ENCODE measurements around the gene B4GALT1. TPM values are rescaled to one million over a fixed set of nuclear protein-coding genes. Genes with fewer than 3 reads are reported as not detected.

The B4GALT1 gene
- total and polyA plus RNA-seq, 2 of the 8 experiments (the other 6 are each of a cell fraction or from before 2014, with no cell fraction given), result 12.8 to 18.2 TPM

GRCh38 chr9:33161011-33161588 lies 6.0 kb downstream of the B4GALT1 start:
- H3K23me2 ChIP-seq (ENCODE audit: low read depth, low read length), result peaks cover under 1% of the 10 kb centered on the region; the same call in 1 of the 2 replicates
- WGBS, 2 experiments (ENCODE audit: extremely low coverage in 1 of 2, insufficient coverage in 1 of 2, insufficient read length in 1 of 2, insufficient replicate concordance in 2 of 2, low coverage in 1 of 2, low lambda C conversion rate in 2 of 2, missing lambda C conversion rate in 1 of 2), result 87% methylated on average over 5 of the region's 6 CpGs; no CpG with 5 or more reads in 1 of the 2 experiments
- TF ChIP-seq POLR2AphosphoS5 (IDR thresholded peaks at IDR 0.05; ENCODE audit: low read depth, low read length), result peak; percentile 44; the same call in 1 of the 2 replicates
- TF ChIP-seq CTBP2 (IDR thresholded peaks at IDR 0.05; ENCODE audit: borderline replicate concordance, insufficient read depth, insufficient read length, low read length), result no peak
- no peak overlapping the region for H3K27ac ChIP-seq (ENCODE audit: low read depth, low read length)
- H3K4me3 ChIP-seq (ENCODE audit: extremely low read depth in 1 of 4, insufficient read depth in 2 of 4, low read depth in 3 of 4, low read length in 4 of 4), result no peak overlapping the region
- H3K27me3 ChIP-seq (replicated peaks in 1 of 4; ENCODE audit: control insufficient read depth in 3 of 4, extremely low read depth in 1 of 4, insufficient read depth in 3 of 4, low read length in 3 of 4), result no peaks in the 10 kb centered on the region; a peak in 3 of 7 replicates
- H2AK5ac ChIP-seq (ENCODE audit: low read depth, low read length), result no peak overlapping the region
- H4K20me1 ChIP-seq (replicated peaks in 1 of 2; ENCODE audit: control insufficient read depth in 1 of 2, insufficient read depth in 2 of 2, low read length in 2 of 2), result peaks cover 0 to 7% of the 10 kb centered on the region in 2 experiments
- H2AFZ ChIP-seq (ENCODE audit: low read length), result no peak overlapping the region
- no peak overlapping the region for H4K5ac ChIP-seq (ENCODE audit: insufficient read length, low read depth, low read length)
- H4K8ac ChIP-seq (ENCODE audit: extremely low read depth, insufficient read depth, low read length), result no peak overlapping the region
- peaks cover 3% of the 10 kb centered on the region; the same call in 1 of the 2 replicates for H3K79me1 ChIP-seq (ENCODE audit: low read depth, low read length)
- H3K4ac ChIP-seq (replicated peaks; ENCODE audit: insufficient read length, low read depth, low read length), result no peak overlapping the region
- H3K36me3 ChIP-seq (ENCODE audit: control insufficient read depth in 2 of 4, insufficient read depth in 4 of 4, low read length in 3 of 4), result no peaks in the 10 kb centered on the region
- H4K91ac ChIP-seq (replicated peaks; ENCODE audit: insufficient read length, low read length), result no peak overlapping the region
- no peak overlapping the region for H3K9ac ChIP-seq (replicated peaks in 1 of 4; ENCODE audit: extremely low read depth in 1 of 4, low read depth in 3 of 4, low read length in 3 of 4)
- peaks cover 0 to 12% of the 10 kb centered on the region in 2 experiments; a peak in 2 of 4 replicates for H3K79me2 ChIP-seq (ENCODE audit: control insufficient read depth in 1 of 2, insufficient read depth in 2 of 2, low read length in 2 of 2)
- ChIA-PET CTCF (ENCODE audit: partially characterized antibody) (interaction anchor here (1.6 to 2.1 kb wide), 3 partner anchors 10 to 79 kb away, joined by 4 to 8 read pairs (median 7); no protein-coding TSS in a partner anchor), POLR2A (ENCODE audit: partially characterized antibody) (interaction anchor here (1.0 to 2.0 kb wide), 3 partner anchors 85 to 167 kb away, joined by 3 to 7 read pairs (median 3); partner anchors contain the start of genes DNAJA1 and SMU1)
- no peak overlapping the region for H3K18ac ChIP-seq (ENCODE audit: extremely low read depth, low read length)
- no peak for DNase-seq (ENCODE audit: low read depth in 1 of 2, low spot score in 2 of 2)
- no peak overlapping the region for H3K4me2 ChIP-seq (ENCODE audit: insufficient read depth in 1 of 2, low read depth in 2 of 2, low read length in 2 of 2)
- H2BK12ac ChIP-seq (ENCODE audit: low read depth, low read length), result no peak overlapping the region
- no peak for FAIRE-seq
- H2BK120ac ChIP-seq (replicated peaks; ENCODE audit: low read depth, low read length), result no peak overlapping the region
- no peak overlapping the region for H3K14ac ChIP-seq (ENCODE audit: insufficient read length)
- H3K9me3 ChIP-seq (ENCODE audit: insufficient read depth in 2 of 2, low read depth in 1 of 2, low read length in 1 of 2), result no peaks in the 10 kb centered on the region
- H2BK5ac ChIP-seq (ENCODE audit: low read depth, low read length), result no peak overlapping the region
- no peak overlapping the region for H3K56ac ChIP-seq (replicated peaks; ENCODE audit: insufficient read length, low read depth, low read length)
- H3K4me1 ChIP-seq (replicated peaks in 1 of 4; ENCODE audit: control insufficient read depth in 3 of 4, insufficient read depth in 4 of 4, low read length in 3 of 4), result peaks cover 0 to 11% (median 10%) of the 10 kb centered on the region in 4 experiments; a peak in 3 of 7 replicates
- no peak overlapping the region for H2BK20ac ChIP-seq (ENCODE audit: low read length)
- no peak overlapping the region for H3K23ac ChIP-seq (ENCODE audit: insufficient read length)
- H2BK15ac ChIP-seq (ENCODE audit: low read length), result no peak overlapping the region
